ENCODE measurements around the gene NDUFS1.
A peak's percentile ranks its signal among the peaks of the same experiment; 100 is the strongest.

NDUFS1 gene

GRCh38 chr2:206098471-206098870, 60.8 kb downstream of the NDUFS1 start:
- FAIRE-seq (no peak), DNase-seq (ENCODE audit: insufficient read length, low spot score) (no peak)
- TF ChIP-seq POLR2A (IDR thresholded peaks at IDR 0.05; ENCODE audit: low read depth, low read length): no peak

- no peak for DNase-seq (ENCODE audit: insufficient read length, low spot score)
- no peak for TF ChIP-seq POLR2A (IDR thresholded peaks at IDR 0.05; ENCODE audit: low read depth, low read length)
- no peak for FAIRE-seq
These were observed 62.4 kb downstream of the NDUFS1 start for GRCh38 chr2:206096876-206097275.

GRCh38 chr2:206095536-206096332, 63.5 kb downstream of the NDUFS1 start:
- DNase-seq (ENCODE audit: insufficient read length, low spot score): no peak
- FAIRE-seq: no peak
- TF ChIP-seq POLR2A (IDR thresholded peaks at IDR 0.05; ENCODE audit: low read depth, low read length): no peak

GRCh38 chr2:206092297-206092696, 66.9 kb downstream of the NDUFS1 start:
- DNase-seq (ENCODE audit: insufficient read length, low spot score): no peak
- no peak for FAIRE-seq
- TF ChIP-seq POLR2A (IDR thresholded peaks at IDR 0.05; ENCODE audit: low read depth, low read length): no peak

- FAIRE-seq (no peak), DNase-seq (ENCODE audit: insufficient read length, low spot score) (no peak)
- TF ChIP-seq POLR2A (IDR thresholded peaks at IDR 0.05; ENCODE audit: low read depth, low read length): no peak
These were observed 71.0 kb downstream of the NDUFS1 start for GRCh38 chr2:206088248-206088647.

GRCh38 chr2:206086716-206087350, 72.4 kb downstream of the NDUFS1 start:
- DNase-seq (ENCODE audit: insufficient read length, low spot score): no peak
- no peak for TF ChIP-seq POLR2A (IDR thresholded peaks at IDR 0.05; ENCODE audit: low read depth, low read length)
- peak; percentile 62 for FAIRE-seq

GRCh38 chr2:206085742-206086445, 73.3 kb downstream of the NDUFS1 start, which contains the start of gene INO80D:
INO80D (minus strand) TSS chr2:206086174; CDS start chr2:206063016, 23,158 bp downstream.
- FAIRE-seq: peak; percentile 84
- peak; percentile 47 for DNase-seq (ENCODE audit: insufficient read length, low spot score)

GRCh38 chr2:206084870-206085741, 74.1 kb downstream of the NDUFS1 start:
- no peak for TF ChIP-seq POLR2A (IDR thresholded peaks at IDR 0.05; ENCODE audit: low read depth, low read length)
- FAIRE-seq (no peak), DNase-seq (ENCODE audit: insufficient read length, low spot score) (peak; percentile 26)

More at GRCh38 chr2:206085742-206086445, 73.3 kb downstream of the NDUFS1 start, which contains the start of gene INO80D:
- TF ChIP-seq POLR2A (IDR thresholded peaks at IDR 0.05; ENCODE audit: low read depth, low read length): peak; percentile 76

GRCh38 chr2:206084439-206084869, 74.8 kb downstream of the NDUFS1 start:
- FAIRE-seq (peak; percentile 98), DNase-seq (ENCODE audit: insufficient read length, low spot score) (peak; percentile 72)
- TF ChIP-seq POLR2A (IDR thresholded peaks at IDR 0.05; ENCODE audit: low read depth, low read length): peak; percentile 70

- DNase-seq (ENCODE audit: insufficient read length, low spot score) (no peak), FAIRE-seq (no peak)
- TF ChIP-seq POLR2A (IDR thresholded peaks at IDR 0.05; ENCODE audit: low read depth, low read length): no peak
These were observed 75.4 kb downstream of the NDUFS1 start for GRCh38 chr2:206083602-206084438.

GRCh38 chr2:206082298-206082843, 76.9 kb downstream of the NDUFS1 start:
- DNase-seq (ENCODE audit: insufficient read length, low spot score) (no peak), FAIRE-seq (no peak)
- TF ChIP-seq POLR2A (IDR thresholded peaks at IDR 0.05; ENCODE audit: low read depth, low read length): no peak

- FAIRE-seq: no peak
- no peak for DNase-seq (ENCODE audit: insufficient read length, low spot score)
- TF ChIP-seq POLR2A (IDR thresholded peaks at IDR 0.05; ENCODE audit: low read depth, low read length): no peak
These were observed 78.3 kb downstream of the NDUFS1 start for GRCh38 chr2:206080927-206081326.
